Cortex of kidney (tissue), 1 donor: ENCODE results near the gene BNIP3.
"Not testable (repeated sequence)": the region's sequence is repeated elsewhere in the genome, so short reads cannot be mapped to it uniquely, and the experiment has no call there.

Experiments used
- DNase-seq: peaks from one replicate; lab custom pipeline; 2025; lab: John Stamatoyannopoulos, UW

The BNIP3 gene

DNA sequence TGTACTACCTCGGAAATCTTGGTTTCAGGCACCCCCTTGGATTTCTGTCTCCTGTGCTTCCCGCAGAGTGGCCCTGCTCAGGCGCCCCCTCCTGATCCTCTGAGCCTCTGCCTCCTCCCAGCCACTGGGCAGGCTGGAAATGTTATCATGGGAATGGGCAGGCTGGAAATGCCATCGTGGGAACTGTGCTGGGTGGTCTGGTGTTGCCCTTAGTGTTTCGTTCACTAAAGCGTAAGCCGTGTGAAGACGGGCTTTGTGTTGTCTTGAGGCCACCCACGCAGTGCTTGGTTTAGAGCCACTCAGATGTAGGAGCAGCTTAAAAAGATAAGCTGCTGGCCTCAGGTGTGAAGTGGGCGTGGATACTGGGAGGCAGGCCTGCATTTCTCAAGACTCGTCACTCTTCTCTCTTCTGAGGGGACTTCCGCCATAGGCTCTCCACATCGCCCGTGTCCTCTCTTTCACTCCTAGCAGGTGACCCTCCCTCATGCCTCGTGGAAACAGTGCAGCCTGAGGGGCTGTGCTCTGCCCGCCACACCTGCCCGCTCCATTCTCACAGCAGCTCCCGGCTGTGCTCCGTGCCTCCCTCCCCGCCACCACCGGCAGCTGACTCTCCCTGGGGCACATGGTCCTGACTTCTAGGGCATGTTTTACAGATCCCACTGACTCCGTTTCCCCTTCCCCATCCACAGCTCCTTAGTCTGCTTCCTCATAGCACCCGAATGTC is 52.4 kb downstream of the BNIP3 start:
- DNase-seq = no peak

DNA sequence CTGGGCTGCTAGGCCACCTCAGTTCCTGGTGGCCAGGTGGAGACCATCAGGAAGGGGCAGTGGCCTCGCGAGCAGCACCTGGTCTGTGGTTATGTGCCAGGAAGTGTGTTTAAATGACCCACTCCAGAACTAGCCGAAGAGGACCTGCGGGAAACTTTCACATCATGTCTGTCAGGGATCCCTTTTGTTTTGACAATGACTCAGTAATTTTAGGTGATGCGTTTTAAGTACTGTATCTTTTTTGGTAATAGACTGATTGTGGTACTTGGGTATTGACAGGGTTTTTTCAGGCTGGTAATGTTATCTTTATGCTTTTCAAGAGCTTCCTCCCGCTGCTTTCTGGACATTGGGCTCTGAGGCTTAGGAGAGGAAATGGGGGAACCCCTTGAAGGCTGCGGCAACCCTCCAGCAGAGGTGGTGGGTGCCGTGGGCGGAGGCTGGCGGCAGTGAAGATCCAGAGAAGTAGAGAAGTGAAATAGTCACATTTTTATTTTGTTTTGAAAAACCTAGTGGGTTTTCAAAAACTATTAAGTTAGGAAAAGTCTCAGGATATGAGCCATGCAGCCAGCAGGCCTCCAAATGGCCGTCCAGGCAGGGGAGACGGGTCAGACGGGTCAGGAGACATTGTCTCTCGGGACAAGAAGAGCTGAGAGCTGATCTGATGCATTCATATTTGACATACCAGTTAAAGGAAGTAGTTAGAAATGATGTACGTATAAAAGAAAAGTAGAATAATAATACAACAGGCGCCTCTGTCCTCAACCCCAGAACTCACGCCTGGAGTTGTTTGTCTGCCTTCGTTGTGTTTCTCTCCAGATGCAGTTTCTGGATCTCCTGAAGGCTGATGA is 53.3 kb downstream of the BNIP3 start:
- no peak for DNase-seq

DNA sequence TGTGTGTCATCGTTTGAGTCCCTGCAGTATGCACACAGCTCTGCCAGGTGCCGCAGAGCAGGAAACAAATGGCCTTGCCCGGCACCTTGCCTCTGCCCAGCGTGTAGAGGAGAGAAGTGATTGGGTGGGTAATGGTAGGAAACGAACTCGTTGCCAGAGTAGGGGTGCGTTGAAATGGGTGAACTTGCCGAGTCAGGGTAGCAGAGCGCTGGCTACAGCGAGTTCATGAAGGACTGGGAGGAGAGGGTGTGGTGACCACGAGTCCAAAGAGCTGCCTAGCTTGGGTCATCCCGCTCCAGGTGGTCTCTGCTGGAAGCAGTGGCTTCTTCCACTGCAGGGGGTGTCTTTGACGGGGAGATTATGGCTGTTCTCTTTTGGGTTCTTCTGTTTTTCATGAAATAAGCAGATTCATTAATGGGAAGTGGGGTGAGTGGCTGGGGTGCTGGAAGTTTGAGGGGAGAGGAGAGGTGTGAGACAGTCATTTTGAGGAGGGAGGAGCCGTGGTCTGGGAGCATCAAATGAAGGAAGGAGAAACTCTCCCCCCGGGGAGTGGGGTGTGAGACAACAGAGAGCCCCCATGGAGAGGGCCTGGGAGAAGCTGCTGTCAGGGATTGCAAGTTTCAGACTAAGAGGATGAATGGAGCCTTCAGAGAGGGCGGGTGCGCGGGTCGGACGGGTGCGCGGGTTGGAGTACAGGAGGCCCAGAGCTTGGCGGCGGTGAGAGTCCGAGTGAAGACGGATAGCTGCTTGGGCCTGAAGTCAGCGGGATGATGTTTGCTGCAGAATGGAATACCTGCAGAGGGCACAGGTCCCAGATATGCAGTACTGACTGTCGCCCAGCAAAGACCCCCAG is 54.8 kb downstream of the BNIP3 start:
- DNase-seq = no peak

DNA sequence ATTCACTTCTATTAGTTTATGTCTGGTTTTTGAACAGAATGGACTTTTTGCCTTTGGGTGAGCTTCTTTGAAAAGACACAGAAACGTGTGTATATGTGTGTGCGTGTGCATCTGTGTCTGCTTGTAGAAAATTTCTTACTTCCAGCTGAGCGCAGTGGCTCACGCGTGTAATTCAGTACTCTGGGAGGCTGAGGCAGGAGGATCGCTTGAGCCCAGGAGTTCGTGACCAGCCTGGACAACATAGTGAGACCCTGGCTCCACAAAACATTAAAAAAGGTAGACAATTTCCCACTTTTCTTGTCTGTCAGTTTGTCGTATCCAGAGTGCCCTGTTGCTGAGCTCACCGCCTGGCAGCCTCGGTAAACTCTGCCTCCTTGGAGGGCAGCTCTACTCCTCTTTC is 55.5 kb downstream of the BNIP3 start:
- DNase-seq = no peak

DNA sequence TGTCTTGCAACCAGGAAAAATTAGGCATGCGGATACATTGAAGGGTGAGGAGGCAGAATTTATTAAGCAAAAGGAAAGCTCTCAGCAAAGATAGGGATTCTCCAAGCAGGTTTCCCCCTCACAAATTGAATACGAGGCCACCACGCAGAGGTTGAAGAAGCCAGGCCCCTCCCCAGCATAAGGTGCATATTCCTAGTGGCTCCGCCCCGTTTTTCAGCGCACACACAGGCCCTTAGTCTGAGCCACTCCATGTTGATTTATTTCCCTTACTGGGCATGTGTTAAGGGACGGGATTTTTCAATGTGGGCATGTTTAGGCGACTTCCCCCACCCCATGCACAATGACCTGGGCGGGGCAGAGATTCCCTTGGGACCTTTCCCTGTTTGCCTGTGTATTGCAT is 56.0 kb downstream of the BNIP3 start:
- no peak for DNase-seq

DNA sequence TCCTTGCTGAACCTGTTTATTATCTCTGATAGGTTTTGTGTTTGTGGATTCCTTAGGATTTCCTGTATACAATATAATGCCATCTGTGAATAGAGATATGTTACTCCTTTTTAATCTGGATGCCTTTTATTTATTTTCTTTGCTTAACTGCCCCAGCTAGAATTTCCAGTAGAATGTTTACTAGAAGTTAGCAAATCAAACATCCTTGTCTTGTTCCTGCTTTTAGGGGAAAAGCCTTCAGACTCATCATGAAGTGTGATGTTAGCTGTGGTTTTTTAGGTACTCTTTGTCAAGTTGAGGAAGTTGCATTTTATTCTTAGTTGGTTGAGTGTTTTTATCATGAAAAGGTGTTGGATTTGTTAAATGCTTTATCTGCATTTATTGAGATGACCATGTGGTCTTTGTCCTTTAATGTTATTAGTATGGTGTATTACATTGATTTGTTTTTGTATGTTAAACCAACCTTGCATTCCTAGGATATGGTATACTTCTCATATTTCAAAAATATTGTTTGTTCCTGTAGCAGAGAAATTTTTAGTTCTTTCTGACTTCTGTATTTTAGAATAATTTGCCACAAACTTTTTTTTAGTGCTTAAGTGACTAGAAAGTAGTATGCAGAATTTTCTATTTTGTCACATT is 56.6 kb downstream of the BNIP3 start:
- no peak for DNase-seq

DNA sequence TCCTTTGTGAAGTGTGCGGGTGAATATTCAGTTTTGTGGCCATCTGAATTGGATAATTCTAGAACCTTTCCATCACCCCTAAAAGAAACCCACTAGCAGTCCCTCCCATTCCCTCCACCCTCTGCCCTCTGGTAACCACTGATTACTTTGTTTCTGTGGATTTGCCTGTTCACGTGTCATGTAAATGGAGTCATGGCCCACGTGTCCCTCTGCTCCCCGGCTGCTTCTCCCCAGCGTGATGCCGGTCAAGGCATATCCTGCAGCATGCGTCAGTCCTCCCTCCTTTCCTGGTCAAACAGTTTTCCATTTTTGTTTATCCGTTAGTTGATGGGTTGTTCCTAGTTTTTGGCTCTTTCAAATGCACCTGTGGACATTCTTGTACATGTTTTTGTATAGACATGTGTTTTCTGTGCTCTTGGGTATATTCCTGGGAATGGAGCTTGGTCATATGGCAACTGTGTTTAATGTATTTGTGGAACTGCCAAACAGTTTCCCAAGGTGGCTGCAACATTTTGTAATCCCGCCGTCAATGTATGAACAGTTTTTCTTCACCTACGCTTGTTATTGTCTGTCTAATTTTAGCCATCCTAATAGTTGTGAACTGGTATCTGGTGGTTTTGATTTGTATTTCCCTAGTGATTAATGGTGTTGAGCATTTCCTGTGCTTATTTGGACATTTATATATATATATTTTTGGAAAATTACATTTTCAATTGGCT is 58.5 kb downstream of the BNIP3 start:
- DNase-seq = no peak

DNA sequence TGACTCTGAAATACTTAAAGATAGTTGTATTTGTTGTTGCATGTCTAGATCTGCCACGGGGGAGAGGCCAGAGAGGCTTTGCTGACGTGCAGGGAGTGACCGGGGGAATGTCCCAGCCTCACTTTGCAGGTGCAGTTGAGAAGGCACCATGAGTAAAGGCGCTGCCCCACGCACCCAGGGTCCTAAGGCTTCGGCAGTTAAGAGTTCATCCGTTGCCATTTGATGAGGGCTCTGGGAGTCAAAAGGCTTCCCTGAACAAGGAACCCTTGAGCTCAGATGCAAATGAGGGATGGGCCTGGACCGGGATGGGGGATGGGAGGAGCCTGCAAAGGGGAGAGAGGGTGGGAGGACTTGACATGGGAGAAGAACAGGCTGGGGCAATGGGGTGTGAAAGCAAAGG is 60.5 kb downstream of the BNIP3 start:
- no peak for DNase-seq

DNA sequence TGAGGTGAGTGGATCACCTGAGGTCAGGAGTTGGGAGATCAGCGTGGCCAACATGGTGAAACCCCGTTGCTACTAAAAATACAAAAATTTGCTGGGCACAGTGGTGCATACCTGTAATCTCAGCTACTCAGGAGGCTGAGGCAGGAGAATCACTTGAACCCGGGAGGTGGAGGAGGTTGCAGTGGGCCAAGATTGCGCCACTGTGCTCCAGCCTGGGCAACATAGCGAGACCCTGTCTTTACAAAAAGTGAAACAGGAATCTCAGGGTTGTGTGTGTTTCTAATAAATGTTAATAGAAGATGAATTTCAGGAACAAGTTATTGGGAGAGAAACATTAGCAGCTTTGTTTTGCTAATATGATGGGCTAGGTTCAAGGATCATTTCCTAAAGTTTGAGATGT is 61.0 kb downstream of the BNIP3 start:
- no peak for DNase-seq

DNA sequence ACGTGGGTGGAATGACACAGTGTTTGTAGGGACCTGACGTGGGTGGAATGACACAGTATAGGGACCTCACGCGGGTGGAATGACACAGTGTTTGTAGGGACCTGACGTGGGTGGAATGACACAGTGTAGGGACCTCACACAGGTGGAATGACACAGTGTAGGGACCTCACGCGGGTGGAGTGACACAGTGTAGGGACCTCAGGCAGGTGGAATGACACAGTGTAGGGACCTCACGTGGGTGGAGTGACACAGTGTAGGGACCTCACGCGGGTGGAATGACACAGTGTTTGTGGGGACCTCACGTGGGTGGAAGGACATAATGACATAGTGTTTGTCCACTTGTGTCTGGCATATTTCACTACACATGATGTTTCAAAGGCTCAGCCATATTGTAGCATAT is 61.6 kb downstream of the BNIP3 start:
- DNase-seq = no peak

DNA sequence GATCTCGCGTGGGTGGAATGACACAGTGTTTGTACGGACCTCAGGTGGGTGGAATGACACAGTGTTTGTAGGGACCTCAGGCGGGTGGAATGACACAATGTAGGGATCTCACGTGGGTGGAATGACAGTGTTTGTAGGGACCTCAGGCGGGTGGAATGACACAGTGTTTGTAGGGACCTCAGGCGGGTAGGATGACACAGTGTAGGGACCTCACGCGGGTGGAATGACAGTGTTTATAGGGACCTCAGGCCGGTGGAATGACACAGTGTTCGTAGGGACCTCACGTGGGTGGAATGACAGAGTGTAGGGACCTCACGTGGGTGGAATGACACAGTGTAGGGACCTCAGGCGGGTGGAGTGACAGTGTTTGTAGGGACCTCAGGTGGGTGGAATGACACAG is 62.3 kb downstream of the BNIP3 start:
- DNase-seq = not testable (repeated sequence)
